Midbrain (tissue), 1 donor: ENCODE data around the gene DENND2A.
"Not testable (repeated sequence)": the region's sequence is repeated elsewhere in the genome, so short reads cannot be mapped to it uniquely, and the experiment has no call there.

Experiments used
- DNase-seq: peaks from one replicate; lab custom pipeline; 2025; lab: John Stamatoyannopoulos, UW

The DENND2A gene

GRCh38 chr7:140673774-140674155 is 33.2 kb upstream of the DENND2A start:
- no peak for DNase-seq

- peak; percentile 42 for DNase-seq
These were observed 32.6 kb upstream of the DENND2A start for GRCh38 chr7:140673063-140673773.

- DNase-seq = peak; percentile 36
These were observed 31.9 kb upstream of the DENND2A start, which contains the start of gene ADCK2 for GRCh38 chr7:140672382-140673062. Gene ADCK2, plus strand, starts transcription at chr7:140672945. Its CDS starts 386 bp downstream, at chr7:140673331.

GRCh38 chr7:140671966-140672365 is 31.4 kb upstream of the DENND2A start:
- DNase-seq = no peak

- no peak for DNase-seq
These were observed 29.8 kb upstream of the DENND2A start for GRCh38 chr7:140670343-140670935.

- not testable (repeated sequence) for DNase-seq
These were observed 29.2 kb upstream of the DENND2A start for GRCh38 chr7:140669862-140670261.

- no peak for DNase-seq
These were observed 28.7 kb upstream of the DENND2A start for GRCh38 chr7:140669352-140669751.

GRCh38 chr7:140668641-140669040 is 28.0 kb upstream of the DENND2A start:
- no peak for DNase-seq

GRCh38 chr7:140667476-140667875 is 26.9 kb upstream of the DENND2A start:
- no peak for DNase-seq

GRCh38 chr7:140662938-140663337 is 22.3 kb upstream of the DENND2A start:
- DNase-seq = not testable (repeated sequence)

GRCh38 chr7:140661124-140661523 is 20.5 kb upstream of the DENND2A start:
- no peak for DNase-seq

- DNase-seq = no peak
These were observed 19.2 kb upstream of the DENND2A start for GRCh38 chr7:140659856-140660255.

GRCh38 chr7:140657891-140658290 is 17.3 kb upstream of the DENND2A start:
- no peak for DNase-seq

GRCh38 chr7:140656548-140657515 is 16.2 kb upstream of the DENND2A start:
- DNase-seq = peak; percentile 21

GRCh38 chr7:140655511-140656408 is 15.1 kb upstream of the DENND2A start:
- no peak for DNase-seq

- no peak for DNase-seq
These were observed 14.0 kb upstream of the DENND2A start for GRCh38 chr7:140654661-140655060.

GRCh38 chr7:140654109-140654387 is 13.4 kb upstream of the DENND2A start:
- no peak for DNase-seq

- DNase-seq = peak; percentile 82
These were observed 12.9 kb upstream of the DENND2A start for GRCh38 chr7:140653319-140654108.

- no peak for DNase-seq
These were observed 9.8 kb upstream of the DENND2A start for GRCh38 chr7:140650367-140650766.

- no peak for DNase-seq
These were observed 9.1 kb upstream of the DENND2A start for GRCh38 chr7:140649556-140650205.
